GM12878 (cell line): ENCODE results near the gene RTN4R. TPM values are rescaled to one million over a fixed set of nuclear protein-coding genes. Genes with fewer than 3 reads are reported as not detected.

ENCODE experiments used
- ATAC-seq: fragments of 200-7000 bp; cut with Tn5 transposase; 3 replicates; pipeline ENCODE4 v1.9.1; 2020; ENCODE audit warnings: mild to moderate bottlenecking, moderate library complexity
- BruUV-seq: library from RNA; stranded (reverse); fragments of 400-500 nt; replicated peaks from 2 replicates; lab custom pipeline; 2021; lab: Mats Ljungman, UMichigan
- CTCF ChIA-PET: fragments of 300-600 bp; sonication (Branson Sonifier 250); formaldehyde crosslinking; extraction: SDS; loops from one replicate; lab custom pipeline; 2021; ENCODE audit warnings: inconsistent platforms; lab: Yijun Ruan, JAX
- POLR2A ChIA-PET: fragments of 350-600 bp; formaldehyde crosslinking; extraction: SDS; loops from one replicate; lab custom pipeline; 2021; ENCODE audit warnings: inconsistent platforms; lab: Charles Lee
- RAD21 ChIA-PET: fragments of 300-600 bp; sonication (Branson Sonifier 250); formaldehyde crosslinking; loops from one replicate; lab custom pipeline; 2023; ENCODE audit warnings: antibody characterized with exemption; ENCODE audit not compliant: unreplicated experiment; lab: Charles Lee
- SMC1A ChIA-PET: fragments of 300-600 bp; sonication (Branson Sonifier 250); formaldehyde crosslinking; loops from one replicate; lab custom pipeline; 2023; ENCODE audit not compliant: unreplicated experiment, uncharacterized antibody; lab: Charles Lee
- DNase-seq: peaks from one replicate; pipeline ENCODE4 v3.0.0-alpha.2; 2011; ENCODE audit warnings: low read depth, low spot score
- FAIRE-seq: peaks from 3 replicates; lab custom pipeline; 2011; peaks lifted over from hg19 to GRCh38; lab: Jason Lieb, UNC
- H2AFZ ChIP-seq: 2 replicates; pipeline ENCODE4 v1.6.0; 2011; ENCODE audit warnings: low read depth, low read length, control low read depth; ENCODE audit not compliant: control insufficient read depth
- H3K27ac ChIP-seq: 2 replicates; pipeline ENCODE4 v1.5.1; 2011; ENCODE audit warnings: control low read depth; ENCODE audit not compliant: control insufficient read depth, insufficient read depth
- H3K27me3 ChIP-seq, 2 experiments: replicated peaks in 1 of 2; 2 replicates each; pipeline versions ENCODE4 v1.6.0 to v1.6.1; 2011; ENCODE audit warnings: low read length in 1 of 2; ENCODE audit not compliant: control insufficient read depth in 2 of 2, insufficient read depth in 2 of 2
- H3K36me3 ChIP-seq, 2 experiments: 2 replicates each; pipeline ENCODE4 v1.5.1; 2011; ENCODE audit warnings: low read length in 1 of 2; ENCODE audit not compliant: control insufficient read depth in 2 of 2, insufficient read depth in 2 of 2
- H3K4me1 ChIP-seq: 2 replicates; pipeline ENCODE4 v1.6.1; 2011; ENCODE audit warnings: mild to moderate bottlenecking, low read length, moderate library complexity, mixed read lengths; ENCODE audit not compliant: control insufficient read depth, insufficient read depth
- H3K4me2 ChIP-seq: 2 replicates; pipeline ENCODE4 v1.6.0; 2011; ENCODE audit warnings: control low read depth; ENCODE audit not compliant: control insufficient read depth, insufficient read depth
- H3K4me3 ChIP-seq: fragments of 200-600 bp; sonication (generic); 2 replicates; pipeline ENCODE4 v1.5.1; 2016
- H3K79me2 ChIP-seq: 2 replicates; pipeline ENCODE4 v1.6.0; 2011; ENCODE audit warnings: low read length; ENCODE audit not compliant: control insufficient read depth, insufficient read depth
- H3K9ac ChIP-seq: 2 replicates; pipeline ENCODE4 v1.8.0; 2011; ENCODE audit warnings: low read length, control low read depth, mixed read lengths; ENCODE audit not compliant: control insufficient read depth, insufficient read depth
- H3K9me3 ChIP-seq: replicated peaks from 3 replicates; pipeline ENCODE4 v1.5.1; 2011; ENCODE audit warnings: mild to moderate bottlenecking, low read length; ENCODE audit not compliant: control insufficient read depth, insufficient read depth
- H4K20me1 ChIP-seq: 2 replicates; pipeline ENCODE4 v1.6.0; 2011; ENCODE audit not compliant: control insufficient read depth, insufficient read depth
- CBFB ChIP-seq: IDR thresholded peaks from 2 replicates; pipeline ENCODE4 v1.6.1; 2016; ENCODE audit warnings: antibody characterized with exemption, low read depth
- CREB1 ChIP-seq: IDR thresholded peaks from 2 replicates; pipeline ENCODE4 v1.6.1; 2012; ENCODE audit warnings: low read depth, mild to moderate bottlenecking, inconsistent platforms
- EP300 ChIP-seq, 2 experiments: fragments of 150-350 bp in 1 of 2; IDR thresholded peaks; 2 replicates each; pipeline ENCODE4 v1.6.1; 2011 to 2012; ENCODE audit warnings: low read depth in 2 of 2, low read length in 2 of 2, borderline replicate concordance in 1 of 2, improper control_type of control experiment in 1 of 2, inconsistent platforms in 1 of 2; ENCODE audit not compliant: control insufficient read depth in 1 of 2
- NFYB ChIP-seq: IDR thresholded peaks from 2 replicates; pipeline ENCODE4 v1.6.1; 2011; ENCODE audit warnings: low read depth, mild to moderate bottlenecking, low read length, improper control_type of control experiment, moderate library complexity; ENCODE audit not compliant: insufficient read depth
- NRF1 ChIP-seq: conservative IDR thresholded peaks from 2 replicates; pipeline ENCODE4 v1.6.1; 2011; ENCODE audit warnings: mild to moderate bottlenecking, low read depth, low read length, improper control_type of control experiment
- PAX5 ChIP-seq: IDR thresholded peaks from 2 replicates; pipeline ENCODE4 v1.6.1; 2011; ENCODE audit warnings: low read depth, low read length, borderline replicate concordance
- RB1 ChIP-seq: fragments of 450-650 bp; formaldehyde crosslinking; IDR thresholded peaks from 2 replicates; pipeline ENCODE4 v1.6.1; 2017; ENCODE audit warnings: mild to moderate bottlenecking, borderline replicate concordance
- SIX5 ChIP-seq: IDR thresholded peaks from 2 replicates; pipeline ENCODE4 v1.6.1; 2011; ENCODE audit warnings: mild to moderate bottlenecking, low read depth, low read length, moderate library complexity; ENCODE audit not compliant: severe bottlenecking
- SRF ChIP-seq, 2 experiments: IDR thresholded peaks; 2 replicates each; pipeline ENCODE4 v1.6.1; 2011; ENCODE audit warnings: low read depth in 2 of 2, low read length in 2 of 2, mild to moderate bottlenecking in 1 of 2, moderate library complexity in 1 of 2
- STAT1 ChIP-seq: fragments of 450-650 bp; conservative IDR thresholded peaks from 2 replicates; pipeline ENCODE4 v1.6.1; 2014; ENCODE audit warnings: antibody characterized with exemption, mild to moderate bottlenecking
- ZNF217 ChIP-seq: fragments of 450-650 bp; IDR thresholded peaks from 2 replicates; pipeline ENCODE4 v1.6.1; 2017; ENCODE audit warnings: antibody characterized with exemption, mild to moderate bottlenecking
- WGBS: methylation state at CpG from one replicate; pipeline ENCODE4 v1.1.6; 2016; ENCODE audit warnings: low lambda C conversion rate; ENCODE audit not compliant: insufficient replicate concordance, insufficient coverage; ENCODE audit errors: missing lambda C conversion rate; 5-methylcytosine and 5-hydroxymethylcytosine counted together
- in situ Hi-C: fragments of 300-500 bp; cut with MboI; formaldehyde crosslinking; loops from 9 replicates; pipeline ENCODE4 v1.14.3; 2018; ENCODE audit warnings: mixed read lengths
- intact Hi-C: fragments of 100-400 bp; cut with micrococcal nuclease; formaldehyde crosslinking; loops from one replicate; pipeline ENCODE4 v1.14.2; 2022; ENCODE audit not compliant: unreplicated experiment
- polyA plus RNA-seq, 11 experiments: library from polyadenylated mRNA; depleted of rRNA in 4 of 11; unstranded in 6 of 11; stranded (reverse) in 5 of 11; fragments of >200 nt; fragmentation: Nextera tagmentation in 4 of 11; fragmentation: Illumina TruSeq in 1 of 11; extraction: Ambion mirVana in 4 of 11; extraction: Trizol in 1 of 11; gene quantifications; 1 replicate in 1 of 11; 2 replicates in 10 of 11; pipeline versions ENCODE4 v1.2.1 to v1.2.3, GENCODE V29; 2011 to 2016; ENCODE audit warnings: inconsistent platforms in 2 of 11, missing spikeins in 2 of 11, low read depth in 1 of 11
- total RNA-seq, 4 experiments: library from RNA; depleted of rRNA in 3 of 4; stranded (reverse); fragments of >200 nt in 3 of 4; fragmentation: Illumina TruSeq in 1 of 4; extraction: Trizol in 1 of 4; gene quantifications; 2 replicates each; pipeline versions ENCODE4 v1.2.1 to v1.2.3, GENCODE V29; 2013 to 2021
- TF ChIP-seq, protein P1 (sequence below): fragments of 450-650 bp; IDR thresholded peaks from 2 replicates; pipeline ENCODE4 v1.6.1; 2017; ENCODE audit warnings: antibody characterized with exemption, mild to moderate bottlenecking, moderate library complexity
- TF ChIP-seq, protein P2 (sequence below): fragments of 450-650 bp; formaldehyde crosslinking; IDR thresholded peaks from 2 replicates; pipeline ENCODE4 v1.4.0; 2020; ENCODE audit warnings: mild to moderate bottlenecking, moderate library complexity

RTN4R gene
- total and polyA plus RNA-seq, 10 of the 15 experiments (the other 5 are each of a cell fraction or from before 2014, with no cell fraction given), result 0.03 to 1.0 (median 0.60) TPM; not detected in 2

DNA sequence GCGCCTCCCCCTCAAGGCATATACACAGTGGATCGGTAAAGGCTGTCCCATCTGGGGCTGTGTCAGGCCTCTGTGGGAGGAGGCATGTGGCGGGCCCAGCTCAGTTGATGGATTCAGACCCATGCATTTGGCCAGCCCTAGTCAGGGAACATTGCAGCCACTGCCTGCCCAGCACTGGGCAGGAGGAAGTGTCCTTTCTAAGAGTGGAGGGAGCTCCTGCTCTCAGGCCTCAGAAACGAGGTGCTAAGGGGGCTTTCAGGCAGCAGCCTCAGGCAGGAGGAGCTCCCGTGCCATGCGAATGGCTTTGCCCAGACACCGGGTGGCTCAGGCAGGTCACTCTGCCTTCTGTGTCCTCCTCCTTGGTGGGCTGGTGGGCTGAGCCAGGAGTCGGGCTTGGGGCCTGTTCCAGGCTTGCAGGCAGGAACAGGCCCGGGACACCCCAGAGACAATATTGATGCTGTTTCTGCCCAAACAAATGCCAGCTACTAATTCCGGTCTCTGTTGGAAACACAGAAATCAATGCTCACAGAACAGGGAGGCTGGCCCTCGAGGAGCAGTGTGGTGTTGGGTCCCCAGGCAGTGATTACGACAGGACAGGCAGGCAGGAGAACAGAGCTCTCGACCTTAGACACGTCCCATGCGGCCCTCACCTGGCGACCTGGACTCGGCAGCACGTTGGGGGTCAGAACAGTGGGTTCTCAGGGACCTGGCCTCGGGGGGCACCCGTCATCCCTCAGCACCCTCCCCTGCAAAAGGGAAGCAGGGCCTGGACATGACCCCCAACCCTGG lies 75.0 kb downstream of the RTN4R start (continued):
- TF ChIP-seq EP300 (IDR thresholded peaks at IDR 0.05; ENCODE audit: borderline replicate concordance in 1 of 2, control insufficient read depth in 1 of 2, low read depth in 2 of 2, low read length in 2 of 2), result no peak
- TF ChIP-seq, all 136 proteins: peak for 0

DNA sequence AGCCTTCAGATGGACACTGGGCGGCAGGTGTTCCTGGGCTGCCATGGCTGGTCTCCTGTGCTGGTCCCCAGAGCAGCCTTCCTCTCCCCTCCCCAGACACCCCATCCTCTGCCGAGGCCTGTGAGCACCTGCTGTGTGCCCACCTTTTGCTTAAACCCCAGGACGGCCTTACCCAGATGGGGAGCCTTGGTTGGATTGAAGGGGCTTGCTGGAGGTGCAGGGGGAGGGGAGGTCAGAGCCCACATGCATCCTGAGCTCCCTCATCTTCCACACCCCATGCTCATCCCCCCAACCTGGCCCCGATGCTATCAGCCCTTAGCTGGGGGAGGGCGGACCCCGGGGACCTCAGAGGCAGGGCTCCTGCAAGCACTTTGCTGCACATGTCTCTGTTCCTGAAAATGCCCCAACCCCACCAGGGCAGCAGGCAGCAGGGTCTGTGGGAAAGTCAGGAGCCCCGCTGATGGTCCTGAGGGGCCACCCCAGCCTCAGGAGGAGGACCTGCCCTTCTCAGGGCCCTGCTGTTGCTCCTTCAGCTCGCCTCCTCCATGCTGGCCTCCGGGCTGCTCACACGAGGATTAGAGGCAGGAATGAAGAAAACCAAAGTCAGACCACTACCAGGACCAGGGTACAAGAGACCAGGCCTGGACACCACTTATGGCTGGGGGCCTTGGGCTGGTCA lies 75.7 kb downstream of the RTN4R start:
- no peaks in the 10 kb centered on the region for H3K79me2 ChIP-seq
- BruUV-seq, result no TSS peak
- TF ChIP-seq, protein P1, sequence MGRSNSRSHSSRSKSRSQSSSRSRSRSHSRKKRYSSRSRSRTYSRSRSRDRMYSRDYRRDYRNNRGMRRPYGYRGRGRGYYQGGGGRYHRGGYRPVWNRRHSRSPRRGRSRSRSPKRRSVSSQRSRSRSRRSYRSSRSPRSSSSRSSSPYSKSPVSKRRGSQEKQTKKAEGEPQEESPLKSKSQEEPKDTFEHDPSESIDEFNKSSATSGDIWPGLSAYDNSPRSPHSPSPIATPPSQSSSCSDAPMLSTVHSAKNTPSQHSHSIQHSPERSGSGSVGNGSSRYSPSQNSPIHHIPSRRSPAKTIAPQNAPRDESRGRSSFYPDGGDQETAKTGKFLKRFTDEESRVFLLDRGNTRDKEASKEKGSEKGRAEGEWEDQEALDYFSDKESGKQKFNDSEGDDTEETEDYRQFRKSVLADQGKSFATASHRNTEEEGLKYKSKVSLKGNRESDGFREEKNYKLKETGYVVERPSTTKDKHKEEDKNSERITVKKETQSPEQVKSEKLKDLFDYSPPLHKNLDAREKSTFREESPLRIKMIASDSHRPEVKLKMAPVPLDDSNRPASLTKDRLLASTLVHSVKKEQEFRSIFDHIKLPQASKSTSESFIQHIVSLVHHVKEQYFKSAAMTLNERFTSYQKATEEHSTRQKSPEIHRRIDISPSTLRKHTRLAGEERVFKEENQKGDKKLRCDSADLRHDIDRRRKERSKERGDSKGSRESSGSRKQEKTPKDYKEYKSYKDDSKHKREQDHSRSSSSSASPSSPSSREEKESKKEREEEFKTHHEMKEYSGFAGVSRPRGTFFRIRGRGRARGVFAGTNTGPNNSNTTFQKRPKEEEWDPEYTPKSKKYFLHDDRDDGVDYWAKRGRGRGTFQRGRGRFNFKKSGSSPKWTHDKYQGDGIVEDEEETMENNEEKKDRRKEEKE, result no peak
- TF ChIP-seq NRF1 (no peak), STAT1 (no peak), NFYB (no peak), RB1 (no peak), PAX5 (no peak), CBFB (no peak), SIX5 (no peak), CREB1 (no peak), ZNF217 (no peak), SRF (IDR thresholded peaks at IDR 0.05; ENCODE audit: low read depth in 2 of 2, low read length in 2 of 2) (no peak)
- TF ChIP-seq, protein P2, sequence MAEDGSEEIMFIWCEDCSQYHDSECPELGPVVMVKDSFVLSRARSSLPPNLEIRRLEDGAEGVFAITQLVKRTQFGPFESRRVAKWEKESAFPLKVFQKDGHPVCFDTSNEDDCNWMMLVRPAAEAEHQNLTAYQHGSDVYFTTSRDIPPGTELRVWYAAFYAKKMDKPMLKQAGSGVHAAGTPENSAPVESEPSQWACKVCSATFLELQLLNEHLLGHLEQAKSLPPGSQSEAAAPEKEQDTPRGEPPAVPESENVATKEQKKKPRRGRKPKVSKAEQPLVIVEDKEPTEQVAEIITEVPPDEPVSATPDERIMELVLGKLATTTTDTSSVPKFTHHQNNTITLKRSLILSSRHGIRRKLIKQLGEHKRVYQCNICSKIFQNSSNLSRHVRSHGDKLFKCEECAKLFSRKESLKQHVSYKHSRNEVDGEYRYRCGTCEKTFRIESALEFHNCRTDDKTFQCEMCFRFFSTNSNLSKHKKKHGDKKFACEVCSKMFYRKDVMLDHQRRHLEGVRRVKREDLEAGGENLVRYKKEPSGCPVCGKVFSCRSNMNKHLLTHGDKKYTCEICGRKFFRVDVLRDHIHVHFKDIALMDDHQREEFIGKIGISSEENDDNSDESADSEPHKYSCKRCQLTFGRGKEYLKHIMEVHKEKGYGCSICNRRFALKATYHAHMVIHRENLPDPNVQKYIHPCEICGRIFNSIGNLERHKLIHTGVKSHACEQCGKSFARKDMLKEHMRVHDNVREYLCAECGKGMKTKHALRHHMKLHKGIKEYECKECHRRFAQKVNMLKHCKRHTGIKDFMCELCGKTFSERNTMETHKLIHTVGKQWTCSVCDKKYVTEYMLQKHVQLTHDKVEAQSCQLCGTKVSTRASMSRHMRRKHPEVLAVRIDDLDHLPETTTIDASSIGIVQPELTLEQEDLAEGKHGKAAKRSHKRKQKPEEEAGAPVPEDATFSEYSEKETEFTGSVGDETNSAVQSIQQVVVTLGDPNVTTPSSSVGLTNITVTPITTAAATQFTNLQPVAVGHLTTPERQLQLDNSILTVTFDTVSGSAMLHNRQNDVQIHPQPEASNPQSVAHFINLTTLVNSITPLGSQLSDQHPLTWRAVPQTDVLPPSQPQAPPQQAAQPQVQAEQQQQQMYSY (CRISPR knock-in tag), result no peak
- H3K27me3 ChIP-seq, result no peaks in the 10 kb centered on the region; a peak in 2 of 4 replicates
- H3K4me3 ChIP-seq, result no peak overlapping the region
- CTCF ChIA-PET, result interaction anchor here (0.7 to 0.8 kb wide), 2 partner anchors 18 to 35 kb away, joined by 3 to 4 read pairs; no protein-coding TSS in a partner anchor
- in situ Hi-C loops (no loop called here), intact Hi-C loops (no loop called here)
- FAIRE-seq, result no peak
- H2AFZ ChIP-seq, result no peak overlapping the region
- H3K4me2 ChIP-seq, result no peak overlapping the region
- 35% methylated on average over 9 of the region's 10 CpGs for WGBS
- no peaks in the 10 kb centered on the region for H3K4me1 ChIP-seq
- no peak overlapping the region for H3K27ac ChIP-seq
- no peak overlapping the region for H3K9ac ChIP-seq
- no peaks in the 10 kb centered on the region for H3K9me3 ChIP-seq
- no peaks in the 10 kb centered on the region for H3K36me3 ChIP-seq
- no peak for ATAC-seq
- RAD21 ChIA-PET, result interaction anchor here (0.9 kb wide), 1 partner anchor 94 kb away, joined by 3 read pairs; no protein-coding TSS in a partner anchor
- no peak for DNase-seq
- no peaks in the 10 kb centered on the region for H4K20me1 ChIP-seq
- POLR2A ChIA-PET, result no interaction called here
- SMC1A ChIA-PET, result no interaction called here
